ENCODE results near the gene MCOLN2. TPM values are rescaled to one million over a fixed set of nuclear protein-coding genes. Genes with fewer than 3 reads are reported as not detected.
A peak's percentile ranks its signal among the peaks of the same experiment; 100 is the strongest.

The MCOLN2 gene
- total and polyA plus RNA-seq, 2 of the 4 experiments (the other 2 are of a cell fraction), result 0.43 to 0.54 TPM

DNA sequence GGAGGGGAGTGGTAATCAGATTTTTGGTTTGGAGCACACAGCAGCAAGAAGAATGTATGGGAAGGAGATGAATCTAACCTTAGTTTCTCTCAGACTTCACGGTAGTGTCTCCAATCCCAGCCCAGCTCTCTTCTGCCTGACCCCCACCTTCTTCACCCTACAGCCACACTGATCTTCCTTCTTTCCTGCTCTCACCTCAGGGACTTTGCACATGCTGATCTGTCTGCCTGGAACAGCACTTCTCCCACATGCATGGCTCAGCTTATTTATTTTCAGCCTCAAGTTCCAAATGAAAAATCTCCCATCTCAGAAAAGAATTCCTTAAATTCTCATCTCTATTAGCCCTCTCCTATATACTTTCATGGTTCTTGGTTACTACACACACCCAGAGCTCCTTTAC, 55.1 kb downstream of the MCOLN2 start (continued):
- TF ChIP-seq RAD21 (IDR thresholded peaks at IDR 0.05; ENCODE audit: low read length) (no peak), MAZ (IDR thresholded peaks at IDR 0.05; ENCODE audit: borderline replicate concordance, low read depth, low read length) (no peak)

DNA sequence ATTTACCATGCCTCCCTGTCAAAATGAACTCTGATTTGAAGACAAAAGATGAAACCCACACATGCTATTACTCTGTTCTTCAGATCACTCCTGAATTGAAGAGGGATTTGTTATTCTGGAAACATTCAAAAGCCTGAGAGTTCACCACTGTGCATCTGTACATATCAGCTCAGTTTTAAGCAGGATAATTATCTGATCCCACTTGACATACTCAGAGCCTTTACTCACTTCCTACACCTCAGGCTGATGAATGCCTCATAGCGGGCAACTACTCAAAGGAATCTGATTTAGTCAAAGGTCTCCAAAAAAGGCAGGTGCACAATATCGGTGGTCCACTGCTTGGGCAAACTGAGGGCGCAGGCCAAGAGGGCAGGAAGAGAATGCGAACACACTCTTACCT, 56.4 kb downstream of the MCOLN2 start:
- Histone ChIP-seq H2BK20ac (ENCODE audit: low read depth, low read length) (no peak overlapping the region), H3K56ac (ENCODE audit: extremely low read depth, insufficient read depth, low read length) (no peak overlapping the region), H2AK5ac (ENCODE audit: low read depth, low read length) (no peak overlapping the region), H2BK15ac (ENCODE audit: low read depth, low read length) (no peak overlapping the region), H4K8ac (ENCODE audit: low read depth in 2 of 2, low read length in 2 of 2) (no peak overlapping the region), H3K4me3 (ENCODE audit: insufficient read depth, low read depth, low read length) (no peak overlapping the region), H3K27ac (ENCODE audit: insufficient read depth, low read length) (no peak overlapping the region), H3K23ac (ENCODE audit: low read depth, low read length) (no peak overlapping the region), H3K4me2 (ENCODE audit: low read depth, low read length) (no peak overlapping the region), H2BK5ac (ENCODE audit: low read depth, low read length, poor library complexity, severe bottlenecking) (no peak overlapping the region), H2AK9ac (replicated peaks; ENCODE audit: low read depth, low read length, poor library complexity) (no peak overlapping the region), H2AFZ (replicated peaks; ENCODE audit: low read length, poor library complexity) (no peak overlapping the region), H3K9me3 (ENCODE audit: control insufficient read depth, insufficient read depth, low read length) (no peaks in the 10 kb centered on the region), H3K79me1 (ENCODE audit: low read depth in 1 of 2, low read length in 2 of 2) (no peaks in the 10 kb centered on the region), H3K18ac (ENCODE audit: low read depth, low read length) (no peak overlapping the region), H3K27me3 (ENCODE audit: control insufficient read depth, insufficient read depth, low read length) (peaks cover 2% of the 10 kb centered on the region; the same call in 1 of the 2 replicates), H4K20me1 (ENCODE audit: insufficient read depth, low read length) (0 out of 2 replicates have a peak, but pooled peaks cover 3% of the 10 kb centered on the region), H4K5ac (ENCODE audit: low read depth, low read length) (no peak overlapping the region), H3K9ac (ENCODE audit: low read depth, low read length) (no peak overlapping the region), H3K4me1 (ENCODE audit: control insufficient read depth, insufficient read depth, low read length) (peaks cover 2% of the 10 kb centered on the region; the same call in 1 of the 2 replicates), H3K9me1 (ENCODE audit: insufficient read depth, low read length) (peaks cover 9% of the 10 kb centered on the region; the same call in 1 of the 2 replicates), H2BK120ac (ENCODE audit: low read depth, low read length) (no peak overlapping the region), H3K4ac (ENCODE audit: low read depth, low read length) (peak overlapping the region; percentile 24; the same call in 1 of the 2 replicates), H4K91ac (ENCODE audit: insufficient read depth, low read depth, low read length) (no peak overlapping the region), H3K36me3 (ENCODE audit: control insufficient read depth, insufficient read depth, low read length) (no peaks in the 10 kb centered on the region), H3K14ac (replicated peaks; ENCODE audit: low read depth, low read length) (no peak overlapping the region)
- no peak for ATAC-seq (ENCODE audit: low read depth)
- TF ChIP-seq MAZ (IDR thresholded peaks at IDR 0.05; ENCODE audit: borderline replicate concordance, low read depth, low read length) (no peak), POLR2A (IDR thresholded peaks at IDR 0.05; ENCODE audit: low read depth, low read length) (no peak), MXI1 (IDR thresholded peaks at IDR 0.05; ENCODE audit: borderline replicate concordance, low read depth, low read length) (no peak), MAFK (IDR thresholded peaks at IDR 0.05; ENCODE audit: low read depth, low read length) (no peak), SMC3 (IDR thresholded peaks at IDR 0.05; ENCODE audit: low read depth, low read length) (no peak), NFE2L2 (IDR thresholded peaks at IDR 0.05; ENCODE audit: low read depth, low read length) (no peak), RAD21 (IDR thresholded peaks at IDR 0.05; ENCODE audit: low read length) (no peak), FOS (IDR thresholded peaks at IDR 0.05; ENCODE audit: low read depth, low read length) (no peak), BHLHE40 (IDR thresholded peaks at IDR 0.05; ENCODE audit: low read depth, low read length) (no peak), ELK1 (IDR thresholded peaks at IDR 0.05; ENCODE audit: borderline replicate concordance, low read depth, low read length) (no peak), CEBPB (IDR thresholded peaks at IDR 0.05; ENCODE audit: low read depth, low read length) (no peak), RCOR1 (IDR thresholded peaks at IDR 0.05; ENCODE audit: insufficient replicate concordance, low read length) (no peak), RFX5 (IDR thresholded peaks at IDR 0.05; ENCODE audit: low read depth, low read length) (no peak)
- TF ChIP-seq, protein P1, sequence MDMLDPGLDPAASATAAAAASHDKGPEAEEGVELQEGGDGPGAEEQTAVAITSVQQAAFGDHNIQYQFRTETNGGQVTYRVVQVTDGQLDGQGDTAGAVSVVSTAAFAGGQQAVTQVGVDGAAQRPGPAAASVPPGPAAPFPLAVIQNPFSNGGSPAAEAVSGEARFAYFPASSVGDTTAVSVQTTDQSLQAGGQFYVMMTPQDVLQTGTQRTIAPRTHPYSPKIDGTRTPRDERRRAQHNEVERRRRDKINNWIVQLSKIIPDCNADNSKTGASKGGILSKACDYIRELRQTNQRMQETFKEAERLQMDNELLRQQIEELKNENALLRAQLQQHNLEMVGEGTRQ (IDR thresholded peaks at IDR 0.05; ENCODE audit: low read depth, low read length), result no peak
- in situ Hi-C loops (cut with MboI; ENCODE audit: low sequenced_read_pairs) (loop anchor here (25.0 kb wide), 1 partner anchor 328 kb away; no protein-coding TSS in a partner anchor), dilution Hi-C loops (cut with HindIII; ENCODE audit: low sequenced_read_pairs, unreplicated experiment) (no loop called here), intact Hi-C loops (cut with micrococcal nuclease) (no loop called here)
- DNase-seq, result no peak
- ChIA-PET CTCF (interaction anchor here (1.0 kb wide), 1 partner anchor 315 kb away, joined by 3 read pairs; no protein-coding TSS in a partner anchor), POLR2A (ENCODE audit: unreplicated experiment) (no interaction called here)
- WGBS, 2 experiments (ENCODE audit: extremely low coverage in 2 of 2, insufficient read length in 1 of 2), result 89% methylated on average over 3 of the region's 4 CpGs; no CpG with 5 or more reads in 1 of the 2 experiments
- no TSS peak for BruUV-seq (replicated peaks)

Data from IMR-90 (cell line).